ENCODE data around the gene TAC3.
"Not testable (repeated sequence)": the region's sequence is repeated elsewhere in the genome, so short reads cannot be mapped to it uniquely, and the experiment has no call there.

TAC3 gene

GRCh38 chr12:57037264-57037663 lies 20.9 kb upstream of the TAC3 start:
- no peak for DNase-seq (ENCODE audit: low read depth in 3 of 3, low spot score in 1 of 3)

- DNase-seq (ENCODE audit: low read depth in 3 of 3, low spot score in 1 of 3), result no peak
These were observed 17.1 kb upstream of the TAC3 start for GRCh38 chr12:57033431-57033830.

- no peak for DNase-seq (ENCODE audit: low read depth in 3 of 3, low spot score in 1 of 3)
These were observed 15.5 kb upstream of the TAC3 start for GRCh38 chr12:57031789-57032188.

- no peak for DNase-seq (ENCODE audit: low read depth in 3 of 3, low spot score in 1 of 3)
These were observed 14.9 kb upstream of the TAC3 start for GRCh38 chr12:57031138-57031725.

GRCh38 chr12:57029457-57029856 lies 13.1 kb upstream of the TAC3 start:
- no peak for DNase-seq (ENCODE audit: low read depth in 3 of 3, low spot score in 1 of 3)

- DNase-seq (ENCODE audit: low read depth in 3 of 3, low spot score in 1 of 3), result no peak
These were observed 11.4 kb upstream of the TAC3 start for GRCh38 chr12:57027805-57028153.

GRCh38 chr12:57027011-57027804 lies 10.9 kb upstream of the TAC3 start:
- DNase-seq (ENCODE audit: low read depth in 3 of 3, low spot score in 1 of 3), result no peak

GRCh38 chr12:57025196-57025595 lies 8.9 kb upstream of the TAC3 start:
- no peak for DNase-seq (ENCODE audit: low read depth in 3 of 3, low spot score in 1 of 3)

- not testable (repeated sequence) for DNase-seq (ENCODE audit: low read depth in 3 of 3, low spot score in 1 of 3)
These were observed 6.0 kb upstream of the TAC3 start for GRCh38 chr12:57022324-57022723.

GRCh38 chr12:57019983-57020719 lies 3.8 kb upstream of the TAC3 start:
- DNase-seq (ENCODE audit: low read depth in 3 of 3, low spot score in 1 of 3), result no peak

- no peak for DNase-seq (ENCODE audit: low read depth in 3 of 3, low spot score in 1 of 3)
These were observed 2.6 kb upstream of the TAC3 start for GRCh38 chr12:57018906-57019305.

- DNase-seq (ENCODE audit: low read depth in 3 of 3, low spot score in 1 of 3), result not testable (repeated sequence)
These were observed 2.0 kb upstream of the TAC3 start for GRCh38 chr12:57018353-57018752.

- DNase-seq (ENCODE audit: low read depth in 3 of 3, low spot score in 1 of 3), result no peak
These were observed 3.5 kb downstream of the TAC3 start for GRCh38 chr12:57012600-57013465.

- DNase-seq (ENCODE audit: low read depth in 3 of 3, low spot score in 1 of 3), result no peak
These were observed 4.6 kb downstream of the TAC3 start for GRCh38 chr12:57011438-57012424.

GRCh38 chr12:57010627-57011247 lies 5.6 kb downstream of the TAC3 start:
- DNase-seq (ENCODE audit: low read depth in 3 of 3, low spot score in 1 of 3), result no peak

GRCh38 chr12:57009949-57010626 lies 6.2 kb downstream of the TAC3 start:
- DNase-seq (ENCODE audit: low read depth in 3 of 3, low spot score in 1 of 3), result no peak

- DNase-seq (ENCODE audit: low read depth in 3 of 3, low spot score in 1 of 3), result no peak
These were observed 8.2 kb downstream of the TAC3 start for GRCh38 chr12:57008178-57008577.

GRCh38 chr12:57006809-57007475 lies 9.4 kb downstream of the TAC3 start:
- no peak for DNase-seq (ENCODE audit: low read depth in 3 of 3, low spot score in 1 of 3)

Data from stimulated activated CD4-positive, alpha-beta T cell treated with anti-CD3 and anti-CD28 coated beads, TNF-alpha, amount 100 ng/mL, for 1 hour (primary cell).